Rectal smooth muscle tissue (tissue), 1 donor: ENCODE data around the gene PRKD1.
"Not testable (repeated sequence)": the region's sequence is repeated elsewhere in the genome, so short reads cannot be mapped to it uniquely, and the experiment has no call there.

Source experiments
- H3K27ac ChIP-seq: one replicate; pipeline ENCODE4 v1.7.0; 2013; ENCODE audit warnings: low read depth, low read length, inconsistent platforms
- H3K27me3 ChIP-seq: one replicate; pipeline ENCODE4 v1.7.0; 2013; ENCODE audit warnings: low read length; ENCODE audit not compliant: control insufficient read depth, insufficient read depth
- H3K36me3 ChIP-seq: one replicate; pipeline ENCODE4 v1.7.0; 2013; ENCODE audit warnings: low read length; ENCODE audit not compliant: control insufficient read depth, insufficient read depth
- H3K4me1 ChIP-seq: one replicate; pipeline ENCODE4 v1.7.0; 2013; ENCODE audit warnings: low read length; ENCODE audit not compliant: control insufficient read depth, insufficient read depth
- H3K4me3 ChIP-seq: one replicate; pipeline ENCODE4 v1.7.0; 2013; ENCODE audit warnings: low read length
- H3K9ac ChIP-seq: one replicate; pipeline ENCODE4 v1.7.0; 2013; ENCODE audit warnings: low read length

The PRKD1 gene

GRCh38 chr14:29803045-29803444, 124.6 kb downstream of the PRKD1 start:
- Histone ChIP-seq H3K36me3 (no peaks in the 10 kb centered on the region), H3K27ac (no peak overlapping the region), H3K4me3 (no peak overlapping the region), H3K27me3 (no peaks in the 10 kb centered on the region), H3K9ac (no peak overlapping the region), H3K4me1 (peaks cover 8% of the 10 kb centered on the region)

DNA sequence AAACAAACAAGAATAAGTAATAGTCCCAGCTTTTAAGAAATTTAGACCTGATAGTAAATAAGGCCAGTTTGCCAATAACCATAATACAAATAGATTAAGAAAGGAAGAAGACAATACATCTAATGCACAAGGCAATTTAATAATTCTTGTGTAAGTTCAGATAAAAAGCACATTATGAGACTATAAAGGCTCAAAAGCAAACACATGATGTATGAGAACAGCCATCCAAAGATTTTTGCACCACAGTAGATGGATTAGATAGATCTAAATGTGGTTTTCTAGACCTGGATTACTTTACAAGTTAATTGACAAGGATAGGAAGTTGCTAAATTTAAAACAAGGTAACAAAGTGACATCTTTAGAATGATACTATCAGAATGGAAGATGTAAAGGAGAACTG, 125.4 kb downstream of the PRKD1 start:
- H3K27me3 ChIP-seq = no peaks in the 10 kb centered on the region
- no peak overlapping the region for H3K4me3 ChIP-seq
- no peaks in the 10 kb centered on the region for H3K36me3 ChIP-seq
- H3K27ac ChIP-seq = no peak overlapping the region
- peaks cover 8% of the 10 kb centered on the region for H3K4me1 ChIP-seq
- H3K9ac ChIP-seq = no peak overlapping the region

DNA sequence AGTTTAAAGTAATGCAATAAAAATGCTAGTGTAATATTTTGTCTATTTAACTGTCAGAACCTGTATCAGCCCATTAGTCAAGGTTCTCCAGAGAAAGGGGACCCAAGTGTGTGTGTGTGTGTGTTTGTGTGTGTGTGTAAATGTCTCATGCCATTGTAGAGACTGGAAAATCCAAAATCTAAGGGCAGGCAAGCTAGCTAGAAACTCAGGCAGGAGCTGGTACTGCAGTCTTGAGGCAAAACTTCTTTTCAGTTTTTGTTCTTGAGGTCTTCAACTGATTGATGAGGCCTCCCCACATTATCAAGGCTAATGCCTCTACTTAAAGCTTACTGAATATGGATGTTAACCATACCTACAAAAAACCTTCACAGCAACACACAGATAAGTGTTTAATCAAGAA, 126.7 kb downstream of the PRKD1 start:
- H3K9ac ChIP-seq = no peak overlapping the region
- no peak overlapping the region for H3K4me3 ChIP-seq
- H3K27me3 ChIP-seq = no peaks in the 10 kb centered on the region
- no peaks in the 10 kb centered on the region for H3K36me3 ChIP-seq
- H3K27ac ChIP-seq = no peak overlapping the region
- H3K4me1 ChIP-seq = peaks cover 7% of the 10 kb centered on the region

- Histone ChIP-seq H3K9ac (no peak overlapping the region), H3K27ac (no peak overlapping the region), H3K27me3 (no peaks in the 10 kb centered on the region), H3K4me3 (no peak overlapping the region), H3K4me1 (no peaks in the 10 kb centered on the region), H3K36me3 (no peaks in the 10 kb centered on the region)
These were observed 128.1 kb downstream of the PRKD1 start for GRCh38 chr14:29799464-29800095.

- Histone ChIP-seq H3K36me3 (no peaks in the 10 kb centered on the region), H3K4me3 (no peak overlapping the region), H3K27ac (no peak overlapping the region), H3K27me3 (no peaks in the 10 kb centered on the region), H3K9ac (no peak overlapping the region), H3K4me1 (no peaks in the 10 kb centered on the region)
These were observed 128.8 kb downstream of the PRKD1 start for GRCh38 chr14:29798811-29799210.

- Histone ChIP-seq H3K36me3 (no peaks in the 10 kb centered on the region), H3K27ac (no peak overlapping the region), H3K4me3 (no peak overlapping the region), H3K4me1 (no peaks in the 10 kb centered on the region), H3K9ac (no peak overlapping the region), H3K27me3 (no peaks in the 10 kb centered on the region)
These were observed 129.5 kb downstream of the PRKD1 start for GRCh38 chr14:29798108-29798663.

- H3K27me3 ChIP-seq = no peaks in the 10 kb centered on the region
- no peak overlapping the region for H3K4me3 ChIP-seq
- H3K27ac ChIP-seq = no peak overlapping the region
- H3K36me3 ChIP-seq = no peaks in the 10 kb centered on the region
- no peaks in the 10 kb centered on the region for H3K4me1 ChIP-seq
- no peak overlapping the region for H3K9ac ChIP-seq
These were observed 130.8 kb downstream of the PRKD1 start for GRCh38 chr14:29796853-29797252.

GRCh38 chr14:29789475-29789874, 138.2 kb downstream of the PRKD1 start:
- Histone ChIP-seq H3K4me1 (no peaks in the 10 kb centered on the region), H3K36me3 (no peaks in the 10 kb centered on the region), H3K27ac (no peak overlapping the region), H3K9ac (no peak overlapping the region), H3K4me3 (no peak overlapping the region), H3K27me3 (no peaks in the 10 kb centered on the region)

DNA sequence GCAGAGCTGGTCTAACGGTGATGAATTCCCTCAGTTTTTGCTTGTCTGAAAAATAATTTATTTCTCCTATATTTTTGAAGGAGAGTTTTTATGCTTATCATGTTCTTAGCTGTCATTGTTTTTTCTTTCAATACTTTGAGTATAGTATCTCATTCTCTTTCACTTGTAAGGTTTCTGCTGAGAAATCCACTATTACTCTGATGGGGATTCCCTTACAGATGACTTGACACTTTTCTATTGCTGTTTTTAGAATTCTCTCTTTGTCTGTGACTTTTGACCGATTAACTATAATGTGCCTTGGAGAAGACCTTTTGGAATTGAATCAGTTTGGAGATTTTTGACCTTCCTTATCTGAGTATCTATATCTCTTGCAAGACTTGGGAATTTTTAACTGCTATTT, 139.6 kb downstream of the PRKD1 start:
- H3K27ac ChIP-seq = no peak overlapping the region
- no peaks in the 10 kb centered on the region for H3K4me1 ChIP-seq
- no peaks in the 10 kb centered on the region for H3K36me3 ChIP-seq
- H3K9ac ChIP-seq = no peak overlapping the region
- H3K27me3 ChIP-seq = no peaks in the 10 kb centered on the region
- H3K4me3 ChIP-seq = no peak overlapping the region

- no peaks in the 10 kb centered on the region for H3K4me1 ChIP-seq
- H3K4me3 ChIP-seq = no peak overlapping the region
- H3K27me3 ChIP-seq = no peaks in the 10 kb centered on the region
- no peak overlapping the region for H3K9ac ChIP-seq
- H3K36me3 ChIP-seq = no peaks in the 10 kb centered on the region
- H3K27ac ChIP-seq = no peak overlapping the region
These were observed 144.1 kb downstream of the PRKD1 start for GRCh38 chr14:29783556-29783955.

GRCh38 chr14:29782041-29782440, 145.6 kb downstream of the PRKD1 start:
- Histone ChIP-seq H3K9ac (no peak overlapping the region), H3K27ac (no peak overlapping the region), H3K36me3 (no peaks in the 10 kb centered on the region), H3K4me3 (no peak overlapping the region), H3K4me1 (no peaks in the 10 kb centered on the region), H3K27me3 (no peaks in the 10 kb centered on the region)

- not testable (repeated sequence) for H3K4me3 ChIP-seq, H3K36me3 ChIP-seq, H3K9ac ChIP-seq, H3K27me3 ChIP-seq, H3K27ac ChIP-seq, H3K4me1 ChIP-seq
These were observed 150.5 kb downstream of the PRKD1 start for GRCh38 chr14:29777142-29777541.

- H3K4me1 ChIP-seq = no peaks in the 10 kb centered on the region
- no peaks in the 10 kb centered on the region for H3K27me3 ChIP-seq
- H3K9ac ChIP-seq = no peak overlapping the region
- H3K4me3 ChIP-seq = no peak overlapping the region
- no peak overlapping the region for H3K27ac ChIP-seq
- no peaks in the 10 kb centered on the region for H3K36me3 ChIP-seq
These were observed 153.7 kb downstream of the PRKD1 start for GRCh38 chr14:29773990-29774389.
